Measurements from ENCODE around the gene ADCY3.

ADCY3 gene

DNA sequence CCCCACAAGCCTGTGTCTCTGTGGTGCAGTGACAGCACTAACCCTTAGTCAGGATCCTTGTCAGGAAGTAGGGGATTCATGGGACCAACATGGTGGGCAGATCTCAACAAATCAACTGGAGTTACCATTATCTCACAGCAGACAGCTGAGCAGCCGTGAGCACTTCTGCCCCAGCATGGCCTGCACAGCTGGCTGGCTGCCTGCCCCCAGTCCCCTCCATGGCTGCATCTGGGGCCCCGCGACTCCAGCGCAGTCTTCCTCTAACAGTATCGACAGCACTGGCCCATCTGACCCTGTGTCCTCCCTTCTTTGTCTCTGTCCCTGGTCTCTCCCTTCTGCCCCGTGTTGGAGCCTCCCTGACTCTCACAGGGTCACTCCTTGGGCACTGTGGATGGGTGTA lies 4.7 kb upstream of the ADCY3 start:
- DNase-seq: no peak

DNA sequence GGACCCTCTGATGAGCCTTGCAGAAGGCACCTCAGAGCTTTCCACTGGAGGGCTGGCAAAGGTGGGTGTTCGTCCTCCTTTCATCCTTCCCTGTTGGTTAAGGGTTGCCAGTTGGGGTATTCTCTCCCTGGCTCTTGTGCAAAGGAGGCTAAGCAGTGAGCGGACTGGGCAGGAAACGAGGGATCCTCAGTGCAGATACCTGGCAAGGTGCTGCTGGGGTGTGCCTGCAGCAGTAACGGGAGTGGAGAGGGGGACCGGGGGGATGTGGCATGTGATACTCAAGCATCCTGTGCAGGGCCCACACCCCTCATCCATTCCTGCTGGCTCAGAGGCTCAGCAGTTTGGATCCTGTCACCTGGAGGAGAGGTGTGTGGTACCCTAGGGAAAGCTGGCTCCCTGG lies 4.2 kb upstream of the ADCY3 start:
- DNase-seq: no peak

DNA sequence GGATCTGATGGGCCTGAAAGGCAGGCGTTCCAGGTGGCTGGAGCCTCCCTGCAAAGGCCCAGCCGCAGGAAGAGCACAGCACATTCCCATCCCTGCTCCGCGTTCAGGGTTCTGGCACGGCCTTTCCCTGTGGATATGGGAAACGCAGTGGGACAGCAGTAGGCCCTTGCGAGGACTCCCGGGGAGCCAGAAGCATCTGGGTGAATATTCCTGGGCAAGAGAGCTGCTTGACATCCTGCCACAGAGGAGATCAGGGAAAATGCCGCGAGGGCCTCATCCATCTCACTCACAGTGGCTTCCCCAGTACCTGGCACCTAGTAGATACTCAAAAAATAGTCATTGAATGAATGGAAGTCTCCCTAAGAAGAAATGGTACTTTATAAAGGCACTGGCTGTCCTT lies 3.1 kb upstream of the ADCY3 start:
- DNase-seq: no peak

DNA sequence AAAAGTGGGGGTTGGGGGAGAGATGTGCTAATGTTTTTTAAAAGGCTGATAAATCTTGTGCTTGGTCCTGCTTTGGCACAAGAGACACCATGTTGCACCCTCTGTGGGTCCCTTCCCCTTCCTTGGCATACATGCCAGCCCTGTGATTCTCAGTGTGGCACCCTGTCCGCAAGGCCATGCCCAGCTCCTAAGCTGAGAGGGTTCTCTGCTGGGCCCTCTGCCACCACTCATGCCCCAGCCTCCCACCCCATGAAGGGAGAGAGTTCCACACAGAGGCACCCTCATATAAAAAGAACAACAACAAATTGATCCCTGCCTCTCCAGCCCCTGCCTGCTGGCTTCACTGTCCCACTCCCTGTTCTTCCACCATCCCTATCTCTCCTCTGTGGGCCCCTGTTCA lies 2.5 kb upstream of the ADCY3 start:
- no peak for DNase-seq

DNA sequence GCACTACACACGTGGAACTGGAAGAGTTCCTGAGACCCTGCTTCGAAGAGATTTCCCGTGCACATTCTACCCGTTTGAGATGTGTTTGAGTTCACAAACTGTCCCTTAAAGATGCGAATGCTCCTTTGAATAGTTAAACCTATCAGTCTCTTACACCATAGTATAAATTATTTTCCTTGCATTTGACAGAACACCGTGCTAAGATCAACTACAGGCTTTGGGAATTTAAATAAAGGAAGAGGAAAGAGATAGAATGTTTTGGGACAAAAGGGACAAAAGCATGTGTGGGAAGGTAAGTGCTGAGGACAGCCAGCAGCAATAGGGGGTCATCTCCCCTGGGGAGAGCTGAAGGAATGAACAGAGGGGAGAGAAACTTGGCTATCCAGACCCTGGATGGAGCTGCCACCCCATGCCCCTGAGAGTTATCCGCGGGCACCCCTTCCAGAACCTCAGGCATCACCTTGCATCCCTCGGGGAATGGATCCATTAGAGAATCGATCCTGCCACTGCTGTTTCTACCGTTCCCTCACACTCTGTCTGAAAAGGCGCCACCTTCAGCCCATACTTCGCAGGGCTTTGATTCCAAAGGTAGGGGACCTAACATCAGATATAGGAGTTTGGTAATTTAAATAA lies 888 bp upstream of the ADCY3 start:
- peak; percentile 22 for DNase-seq

DNA sequence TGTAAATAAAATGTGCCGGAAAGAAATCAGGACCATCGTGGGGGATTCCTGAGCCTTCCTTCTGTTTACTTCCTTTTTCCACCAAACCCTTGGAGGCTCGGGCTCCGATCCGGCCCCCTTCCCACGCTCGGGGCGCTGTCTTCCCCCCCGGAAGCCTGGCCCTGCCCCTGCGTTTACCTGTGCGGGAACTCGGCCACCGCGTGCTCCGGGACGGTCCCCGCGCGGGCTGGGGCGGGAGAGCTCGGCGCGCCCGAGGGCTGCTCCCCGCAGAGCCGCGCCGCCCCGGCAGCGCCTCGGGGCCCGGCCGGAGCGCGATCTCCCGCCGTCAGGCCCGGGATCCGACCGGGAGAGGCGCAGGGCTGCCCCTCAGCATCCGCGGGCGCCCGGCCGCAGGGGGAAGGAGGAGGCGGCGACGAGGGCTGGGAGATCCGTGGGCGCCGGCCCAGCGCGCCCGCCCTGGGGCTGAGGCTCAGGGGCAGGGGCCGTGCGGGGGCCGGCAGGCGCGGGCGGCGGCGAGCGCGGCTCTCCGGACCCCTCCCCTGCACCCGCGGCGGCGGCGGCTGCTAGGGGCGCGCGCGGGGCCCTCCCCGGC lies 435 bp downstream of the ADCY3 start:
- no peak for DNase-seq

DNA sequence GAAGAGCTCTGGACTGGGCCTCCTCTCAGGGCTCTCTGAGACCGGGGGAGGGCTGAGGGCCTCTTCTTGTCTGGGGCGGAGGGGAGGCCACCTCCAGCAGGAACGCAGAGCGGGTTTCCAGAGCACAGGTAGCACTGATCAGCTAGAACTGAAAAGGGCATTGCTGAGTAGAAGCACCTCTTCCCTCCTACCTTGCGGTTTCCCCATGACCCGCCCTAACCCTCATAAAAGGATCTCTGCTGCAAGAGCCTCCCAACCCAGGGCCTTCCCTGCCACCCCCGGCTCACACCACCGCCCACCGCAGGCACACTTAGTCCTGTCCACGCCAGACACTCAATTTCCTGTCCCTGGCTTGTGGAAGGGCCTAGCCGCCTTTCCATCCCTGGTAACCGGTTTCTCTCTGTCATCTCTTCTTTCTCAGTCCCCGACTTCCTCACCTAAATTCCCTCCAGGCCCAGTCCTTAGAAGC lies 966 bp downstream of the ADCY3 start:
- DNase-seq: peak; percentile 73

DNA sequence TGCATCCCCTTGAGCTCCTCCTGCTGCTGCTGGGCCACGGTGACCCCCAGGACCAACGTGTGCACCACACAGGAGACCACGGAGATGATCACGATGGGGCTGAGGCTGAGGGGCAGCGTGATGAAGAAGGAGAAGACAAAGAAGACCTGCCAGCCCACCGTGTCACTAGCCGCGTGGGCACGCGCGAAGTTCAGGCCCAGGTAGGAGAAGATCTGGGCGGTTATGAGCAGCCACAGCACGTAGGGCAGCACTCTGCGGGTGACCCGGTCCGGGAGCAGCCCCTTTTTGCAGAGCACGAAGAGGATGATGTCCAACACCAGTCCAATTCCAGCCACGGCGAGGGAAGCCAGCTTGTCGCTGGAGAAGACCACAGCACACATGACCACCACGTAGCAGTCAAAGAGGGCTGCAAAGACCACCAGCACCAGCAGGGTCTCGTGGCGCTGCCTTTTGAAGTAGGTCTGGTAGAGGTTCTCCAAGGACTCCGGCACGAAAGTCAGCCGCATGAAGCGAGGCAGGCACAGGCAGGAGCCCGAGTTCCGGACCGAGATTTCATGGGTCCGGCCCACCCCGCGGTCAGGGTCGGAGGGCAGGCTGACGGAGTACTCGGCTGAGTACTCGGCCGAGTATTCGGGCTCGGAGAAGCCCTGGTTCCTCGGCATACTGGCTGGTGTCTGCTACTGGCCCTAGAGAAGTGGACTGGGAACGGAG lies 1.6 kb downstream of the ADCY3 start:
- no peak for DNase-seq

DNA sequence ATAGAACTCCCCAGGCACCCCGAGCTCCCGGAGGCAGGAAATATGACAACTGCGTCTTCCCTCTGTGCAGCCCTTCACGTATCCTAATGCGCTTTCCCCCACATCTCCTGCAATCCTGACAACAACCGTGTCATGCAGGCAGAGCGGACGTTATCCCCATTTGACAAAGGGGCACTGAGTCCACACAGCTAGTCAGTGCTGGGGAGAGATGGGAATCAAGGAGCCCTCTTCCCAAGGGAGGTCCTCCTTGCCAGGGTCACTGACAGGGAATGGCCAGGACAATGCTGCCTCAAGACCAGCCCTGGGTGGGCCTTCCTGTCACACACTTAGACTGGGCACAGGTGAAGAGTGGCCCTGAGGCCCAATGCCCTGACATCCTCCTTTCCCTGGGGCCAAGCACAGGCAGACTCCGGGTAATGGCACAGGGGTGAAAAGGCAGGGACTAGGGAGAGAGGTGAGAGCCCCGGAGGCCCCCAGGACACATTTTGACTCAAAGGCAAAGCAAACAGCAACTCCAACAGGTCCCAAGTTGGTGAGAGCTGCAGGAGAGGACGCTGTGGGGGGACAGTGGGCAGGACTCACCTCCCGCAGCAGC lies 2.2 kb downstream of the ADCY3 start:
- no peak for DNase-seq

DNA sequence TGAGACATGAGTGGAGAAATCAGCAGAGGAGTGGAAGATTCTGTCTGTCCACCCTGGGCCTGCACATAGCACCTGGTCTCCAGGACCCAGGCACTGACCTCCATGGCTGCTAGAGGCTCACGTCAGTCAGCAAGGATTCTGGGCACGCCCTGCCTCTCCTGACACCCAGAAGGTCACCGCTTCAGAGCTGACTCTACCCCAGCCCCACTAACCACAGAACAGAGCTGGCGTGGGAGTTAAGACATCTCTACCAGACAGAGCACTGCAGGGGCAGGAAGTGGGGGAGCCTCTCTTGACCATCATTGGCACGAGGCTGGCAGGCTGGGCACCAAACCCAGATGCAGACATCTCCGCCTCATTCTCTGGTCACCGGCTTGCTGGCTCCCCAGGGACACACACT lies 3.0 kb downstream of the ADCY3 start:
- no peak for DNase-seq

DNA sequence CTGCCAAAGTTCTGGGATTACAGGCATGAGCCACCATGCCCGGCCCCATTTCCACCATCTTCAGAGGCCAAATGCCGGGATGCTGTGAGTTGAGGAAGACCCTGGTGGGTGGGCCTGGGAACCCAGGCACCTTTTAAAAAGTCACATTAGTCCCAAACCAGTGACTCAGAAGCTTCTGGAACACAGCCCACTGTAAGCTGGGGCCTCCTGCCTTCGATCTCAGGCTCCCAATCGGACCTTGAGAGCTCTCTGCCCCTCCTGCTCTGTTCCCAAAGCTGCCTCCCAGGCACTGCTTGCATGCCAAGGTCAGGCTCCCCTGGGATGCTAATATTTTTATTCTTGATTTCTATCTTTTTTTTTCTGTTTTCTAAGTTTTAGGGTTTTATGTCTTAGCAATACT lies 4.2 kb downstream of the ADCY3 start:
- DNase-seq: no peak

DNA sequence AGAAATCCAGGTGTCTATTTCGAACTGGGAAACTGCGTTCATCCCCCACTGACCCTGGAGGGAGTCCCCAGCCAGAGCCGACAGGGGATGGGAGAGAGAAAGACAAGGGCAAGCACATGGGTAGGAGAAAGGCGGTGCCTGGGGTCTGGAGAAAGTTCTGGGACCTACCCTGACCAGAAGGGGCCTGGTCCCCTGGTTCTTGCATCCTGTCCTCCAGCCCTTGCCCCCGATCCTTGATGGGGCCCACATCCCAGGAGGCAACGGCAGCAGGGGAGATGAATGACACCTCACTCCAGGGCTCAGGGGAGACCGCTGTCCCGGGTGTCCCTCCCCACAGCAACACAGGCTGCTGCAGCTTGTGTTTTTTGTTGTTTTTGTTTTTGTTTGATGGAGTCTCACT lies 4.9 kb downstream of the ADCY3 start:
- DNase-seq: no peak

DNA sequence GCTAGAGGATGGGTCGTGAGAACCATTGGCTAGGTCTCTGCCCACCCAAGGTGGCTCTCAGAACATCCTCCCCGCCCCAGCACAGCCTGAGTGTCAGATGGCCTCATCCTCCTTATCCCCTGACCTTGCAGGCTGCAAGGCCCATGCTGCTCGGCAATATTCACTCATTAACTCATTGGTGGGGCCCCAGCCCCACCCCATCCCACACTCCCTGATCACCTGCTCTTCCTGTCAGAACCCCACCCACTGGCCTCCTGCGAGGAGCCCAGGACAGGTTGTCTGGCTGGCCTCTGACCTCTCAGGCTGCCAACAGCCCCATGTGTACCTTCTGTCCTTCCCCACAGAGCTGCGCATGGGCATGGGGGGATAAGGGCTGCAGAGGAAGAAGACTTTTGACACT lies 5.3 kb downstream of the ADCY3 start:
- DNase-seq: no peak

DNA sequence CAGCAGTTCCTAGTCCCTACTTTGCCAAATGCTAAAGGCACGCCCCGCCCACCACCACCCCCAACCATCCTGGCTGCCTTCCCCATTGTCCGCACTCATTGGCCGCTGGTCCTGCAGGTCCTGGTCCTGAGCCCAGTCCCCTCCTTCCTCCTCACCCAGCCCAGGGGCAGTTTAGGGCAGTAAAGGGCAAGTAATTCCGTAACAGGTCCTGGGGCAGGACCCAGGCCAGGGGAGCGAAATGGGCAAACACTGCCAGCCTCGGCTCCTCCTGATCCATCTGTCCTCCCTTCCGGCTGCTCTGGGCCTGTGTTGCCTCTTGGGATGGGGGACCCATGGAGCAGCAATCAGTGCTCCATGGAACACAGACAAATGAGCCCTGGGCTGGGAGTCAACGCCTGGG lies 6.1 kb downstream of the ADCY3 start:
- DNase-seq: no peak

DNA sequence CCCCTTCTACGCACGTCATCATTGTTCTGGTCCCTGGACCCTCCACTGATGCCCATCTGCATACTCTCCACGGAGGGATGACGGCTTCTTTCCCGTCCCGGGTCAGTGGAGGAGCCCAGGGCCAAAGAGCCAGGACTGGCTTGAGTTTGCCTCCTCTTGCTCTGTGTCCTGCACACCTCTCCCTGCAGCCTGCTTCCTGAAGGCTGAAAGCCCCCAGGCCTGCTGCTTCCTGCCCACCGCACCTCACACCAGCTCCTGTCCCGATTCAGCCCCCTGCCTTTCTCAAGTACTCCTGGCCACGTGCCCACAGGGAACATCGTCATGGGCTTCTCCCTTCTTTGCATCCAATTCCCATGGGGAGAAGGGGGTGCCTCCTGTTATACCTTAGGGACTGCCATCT lies 7.1 kb downstream of the ADCY3 start:
- no peak for DNase-seq

DNA sequence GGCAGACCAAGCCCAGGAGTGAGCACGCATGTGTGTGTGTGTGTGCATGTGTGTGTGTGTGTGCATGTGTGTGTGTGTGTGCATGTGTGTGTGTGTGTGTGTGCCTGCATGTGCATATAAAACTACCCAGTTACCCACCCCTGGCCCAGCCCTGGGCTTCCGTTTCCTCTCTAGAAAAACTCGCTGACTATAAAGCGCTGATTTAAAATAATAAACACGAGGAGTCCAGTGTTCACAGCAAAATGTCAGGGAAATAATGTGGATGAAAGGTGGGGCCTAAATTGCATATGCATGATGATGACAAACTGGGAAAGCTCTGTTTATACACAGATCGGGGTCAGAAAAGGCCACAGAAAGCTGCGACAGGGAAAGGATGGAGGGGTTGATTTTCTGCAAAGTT lies 7.5 kb downstream of the ADCY3 start:
- DNase-seq: no peak

DNA sequence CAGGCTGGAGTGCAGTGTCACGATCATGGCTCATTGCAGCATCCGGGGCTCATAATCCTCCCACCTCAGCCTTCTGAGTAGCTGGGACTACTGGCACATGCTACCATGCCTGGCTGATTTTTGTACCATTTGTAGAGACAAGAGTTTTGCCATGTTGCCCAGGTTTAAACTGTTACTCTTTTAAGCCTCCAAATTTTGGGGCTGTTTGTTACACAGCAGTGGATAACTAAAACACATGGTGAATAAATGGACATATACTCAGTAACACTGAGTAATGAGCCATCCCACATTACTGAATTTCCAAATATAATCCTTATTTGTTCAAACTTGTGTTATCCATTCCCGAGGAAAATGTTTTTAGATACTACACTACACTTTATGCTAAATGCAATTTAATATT lies 9.8 kb downstream of the ADCY3 start:
- DNase-seq: no peak

DNA sequence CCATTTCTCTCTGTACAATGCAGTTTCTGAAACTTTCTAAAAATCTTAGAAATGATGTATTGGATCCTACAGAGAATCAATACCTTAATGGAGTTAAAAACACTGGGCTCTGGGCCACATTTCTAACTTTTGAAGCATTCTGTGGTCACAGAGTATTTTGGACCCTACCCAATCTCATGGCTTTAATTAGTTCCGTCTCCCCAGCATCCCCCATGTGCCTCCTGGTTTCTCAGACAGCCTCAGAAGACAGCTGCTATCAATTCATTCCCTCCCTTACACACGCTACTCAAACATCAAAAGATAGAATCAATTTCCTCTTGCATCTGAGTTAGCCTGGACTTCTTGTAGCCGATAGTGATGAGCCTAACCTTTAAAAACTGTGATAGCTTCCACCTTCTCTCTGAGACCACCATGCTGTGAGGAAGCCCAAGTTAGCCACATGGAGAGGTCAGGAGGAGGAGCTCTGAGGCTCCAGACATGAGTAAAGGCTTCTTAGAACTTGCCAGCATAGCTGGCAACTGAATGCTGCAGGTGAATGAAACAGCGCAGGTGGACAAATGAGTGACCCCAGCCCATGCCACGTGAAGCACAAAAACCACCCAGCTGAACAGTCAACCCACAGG lies 10.4 kb downstream of the ADCY3 start:
- DNase-seq: no peak

DNA sequence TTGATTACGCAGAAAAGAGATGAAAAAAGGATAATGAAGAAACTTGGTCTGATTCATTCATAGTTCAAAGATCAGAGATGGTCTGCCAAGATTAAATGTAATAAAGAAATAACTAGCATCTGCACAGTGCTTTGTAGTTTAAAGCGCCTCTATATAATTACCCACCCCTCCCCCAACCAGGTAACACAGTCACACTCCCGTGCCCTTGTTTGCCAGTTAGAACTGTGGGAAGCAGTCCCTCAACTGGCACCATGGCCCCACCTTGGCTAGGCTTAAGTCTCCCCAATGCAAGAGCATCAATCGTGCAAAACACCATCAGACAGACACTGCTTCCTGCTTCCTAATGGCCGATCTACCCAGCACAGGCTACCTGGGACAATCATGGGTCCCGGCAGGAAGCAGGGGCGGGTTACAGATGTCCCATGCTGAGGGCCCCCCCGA lies 11.6 kb downstream of the ADCY3 start:
- no peak for DNase-seq

DNA sequence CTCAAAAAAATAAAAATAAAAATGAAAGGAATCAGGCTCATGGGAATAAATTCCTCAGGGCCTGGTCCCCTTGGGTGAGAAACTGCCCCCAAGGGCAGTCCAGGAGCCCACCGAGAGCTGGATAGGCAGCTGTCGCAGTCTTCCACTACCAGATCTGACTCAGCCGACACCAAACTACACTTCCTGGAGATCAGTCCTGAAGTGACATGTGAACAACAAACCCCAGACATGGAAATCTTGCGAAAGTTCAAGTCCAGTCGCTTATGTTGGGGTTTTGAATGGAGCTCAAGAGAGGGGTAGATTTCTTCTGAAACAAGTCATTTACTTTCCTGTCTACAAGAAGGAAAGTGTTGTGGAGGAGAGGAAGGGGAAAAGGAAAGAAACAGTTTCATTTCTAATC lies 12.9 kb downstream of the ADCY3 start:
- no peak for DNase-seq

DNA sequence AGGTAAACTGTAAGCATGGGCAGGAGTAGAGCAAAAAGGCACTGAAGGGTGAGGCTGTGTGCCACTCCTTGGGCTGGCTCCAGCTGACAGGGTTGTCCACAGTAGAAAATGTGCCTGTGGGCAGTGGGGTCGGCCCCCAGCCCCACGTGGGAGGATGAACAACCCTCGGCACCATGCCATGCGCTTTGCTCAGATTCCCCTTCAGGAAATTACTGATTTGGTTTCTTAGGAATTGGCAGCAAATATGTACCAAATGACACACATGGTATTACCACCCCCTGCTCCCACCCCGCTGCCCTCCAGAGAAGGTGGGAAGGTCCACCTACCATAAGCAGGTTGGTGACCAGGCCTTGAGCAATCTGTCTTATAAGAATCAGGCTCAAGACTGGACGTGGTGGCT lies 13.6 kb downstream of the ADCY3 start:
- no peak for DNase-seq

DNA sequence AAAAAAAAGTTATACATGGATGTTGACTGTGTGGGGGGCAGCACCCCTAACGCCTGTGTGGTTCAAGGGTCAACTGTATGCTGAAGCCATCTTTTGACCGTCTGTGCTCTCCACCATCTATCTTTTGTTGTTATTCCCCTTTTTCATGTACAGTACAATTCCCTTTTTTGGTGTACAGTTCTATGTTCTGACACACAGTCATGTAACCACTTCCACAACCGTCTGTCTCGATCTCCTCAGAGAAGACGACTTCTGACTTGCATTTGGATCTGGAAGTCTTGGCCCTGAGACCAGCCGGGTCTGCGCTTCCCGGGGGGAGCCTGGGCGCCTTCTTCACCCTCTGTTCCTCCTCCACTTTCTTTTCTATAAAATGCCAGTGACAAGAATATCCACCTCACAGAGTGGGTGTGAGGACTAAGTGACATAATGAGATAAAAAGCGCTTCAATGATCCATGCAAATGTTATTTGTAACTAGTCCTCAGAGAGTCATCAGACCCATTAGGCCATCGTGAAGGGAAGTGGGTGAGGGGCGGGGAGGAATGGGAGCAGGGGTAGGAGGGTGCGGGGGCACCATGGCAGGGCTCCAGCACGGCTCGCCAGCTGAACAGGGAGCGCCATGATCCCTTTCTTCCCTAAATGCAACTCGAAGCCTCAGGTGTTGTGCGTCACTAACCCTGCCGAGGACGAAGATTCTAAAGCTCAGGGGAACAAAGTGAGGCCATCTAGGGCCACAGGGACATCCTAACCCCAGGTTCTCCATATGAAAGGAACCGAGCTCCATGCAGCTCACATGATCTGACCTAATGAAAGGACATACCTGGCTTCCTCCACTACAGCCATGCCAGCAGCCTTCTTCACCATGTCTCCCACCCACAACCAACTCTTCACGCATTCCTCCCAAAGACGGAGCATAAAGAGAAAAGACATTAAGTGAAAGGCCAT lies 16.6 kb downstream of the ADCY3 start:
- no peak for DNase-seq

Measured in CD4-positive, alpha-beta T cell treated with Interleukin-17A for 1 hour (primary cell).